Measurements from ENCODE around the gene SLC25A53. TPM values are rescaled to one million over a fixed set of nuclear protein-coding genes. Genes with fewer than 3 reads are reported as not detected.
A peak's percentile ranks its signal among the peaks of the same experiment; 100 is the strongest.

SLC25A53 gene, protein sequence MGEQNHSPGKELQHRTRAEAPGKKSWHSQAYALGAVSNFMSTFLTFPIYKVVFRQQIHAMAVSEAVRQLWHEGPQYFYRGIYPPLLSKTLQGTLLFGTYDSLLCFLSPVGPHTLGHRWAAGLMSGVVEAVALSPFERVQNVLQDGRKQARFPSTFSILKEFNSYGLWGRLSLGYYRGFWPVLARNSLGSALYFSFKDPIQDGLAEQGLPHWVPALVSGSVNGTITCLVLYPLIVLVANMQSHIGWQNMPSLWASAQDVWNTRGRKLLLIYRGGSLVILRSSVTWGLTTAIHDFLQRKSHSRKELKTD
- total RNA-seq (10 to 100 TPM; 10.6 to 16.0 TPM), polyA plus RNA-seq (ENCODE audit: insufficient read depth, low read depth, low replicate concordance) (4.5 TPM)
- long read RNA-seq, donor 1, partial matches to known transcripts: 7 of 8 reads
- long read RNA-seq, donor 1, other reads (novel, unspliced or antisense): 0 of 8 reads
- long read RNA-seq, donor 2, partial matches to known transcripts: 0 of 1 reads
- long read RNA-seq, donor 2, other reads (novel, unspliced or antisense): 0 of 1 reads

DNA sequence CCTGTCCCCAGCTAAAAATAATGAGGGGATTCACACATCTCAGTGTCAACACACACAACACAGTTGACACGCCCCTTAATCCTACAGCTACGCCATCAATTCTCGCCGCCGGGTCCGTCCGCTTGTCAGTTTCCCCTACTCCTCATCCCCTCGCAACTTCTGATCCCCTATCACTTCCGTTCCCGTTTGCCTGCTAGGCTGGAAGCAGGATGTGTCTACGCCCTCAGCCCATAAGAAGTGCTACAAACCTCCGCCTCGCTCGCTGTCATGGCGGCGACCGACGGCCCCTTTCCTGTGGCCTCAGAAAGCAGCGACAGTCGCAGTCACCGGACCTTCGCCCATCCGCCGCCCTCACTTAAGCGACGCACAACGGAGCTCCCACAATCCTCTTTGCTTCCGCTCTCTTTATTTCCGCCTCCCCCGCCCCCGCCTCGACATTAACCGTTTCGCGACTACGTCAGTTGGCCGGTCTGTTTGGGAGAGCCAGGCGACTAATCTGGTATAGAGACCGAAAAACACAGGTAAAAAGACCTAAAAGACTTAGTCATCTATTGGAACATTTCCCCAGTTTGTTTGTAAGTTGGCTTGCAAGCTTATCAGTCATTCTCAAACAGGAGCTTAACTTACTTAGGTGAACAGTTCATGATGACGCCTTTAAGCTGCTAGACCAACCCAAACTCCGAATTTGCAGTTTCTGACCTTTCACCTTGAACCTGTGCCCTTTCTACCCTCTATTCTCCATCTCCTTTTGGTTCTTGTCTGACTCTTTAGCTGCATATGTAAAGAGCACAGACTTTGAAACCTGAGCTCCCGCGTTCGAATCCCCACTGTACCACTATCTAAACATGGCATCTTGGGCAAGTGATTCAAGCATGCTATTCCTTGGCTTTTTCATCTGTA lies at the start of gene SLC25A53:
Gene SLC25A53 (minus strand): TSS at position 380 of the 900 bp plus-strand sequence. CDS start 51,752 bp downstream, outside the sequence.
- no peaks in the 10 kb centered on the region for H3K36me3 ChIP-seq (ENCODE audit: low read depth, missing control alignments)
- no peaks in the 10 kb centered on the region for H3K9me3 ChIP-seq
- no peaks in the 10 kb centered on the region for H3K27me3 ChIP-seq
- H3K4me1 ChIP-seq: no peaks in the 10 kb centered on the region
- TF ChIP-seq, protein P1, sequence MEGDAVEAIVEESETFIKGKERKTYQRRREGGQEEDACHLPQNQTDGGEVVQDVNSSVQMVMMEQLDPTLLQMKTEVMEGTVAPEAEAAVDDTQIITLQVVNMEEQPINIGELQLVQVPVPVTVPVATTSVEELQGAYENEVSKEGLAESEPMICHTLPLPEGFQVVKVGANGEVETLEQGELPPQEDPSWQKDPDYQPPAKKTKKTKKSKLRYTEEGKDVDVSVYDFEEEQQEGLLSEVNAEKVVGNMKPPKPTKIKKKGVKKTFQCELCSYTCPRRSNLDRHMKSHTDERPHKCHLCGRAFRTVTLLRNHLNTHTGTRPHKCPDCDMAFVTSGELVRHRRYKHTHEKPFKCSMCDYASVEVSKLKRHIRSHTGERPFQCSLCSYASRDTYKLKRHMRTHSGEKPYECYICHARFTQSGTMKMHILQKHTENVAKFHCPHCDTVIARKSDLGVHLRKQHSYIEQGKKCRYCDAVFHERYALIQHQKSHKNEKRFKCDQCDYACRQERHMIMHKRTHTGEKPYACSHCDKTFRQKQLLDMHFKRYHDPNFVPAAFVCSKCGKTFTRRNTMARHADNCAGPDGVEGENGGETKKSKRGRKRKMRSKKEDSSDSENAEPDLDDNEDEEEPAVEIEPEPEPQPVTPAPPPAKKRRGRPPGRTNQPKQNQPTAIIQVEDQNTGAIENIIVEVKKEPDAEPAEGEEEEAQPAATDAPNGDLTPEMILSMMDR (IDR thresholded peaks at IDR 0.05): peak in 1 of 3 experiments; percentile 12
- TF ChIP-seq POLR2A (IDR thresholded peaks at IDR 0.05): no peak
- 0 to 1% methylated on average over 35 to 40 of the region's 44 CpGs for WGBS, 2 donors
- peak; percentile 80 for DNase-seq
- intact Hi-C loops (cut with DNase I; ENCODE audit: low total_unique reads): no loop called here
- H3K4me3 ChIP-seq: peak within 1 kb of the TSS; percentile 60 to 72
- H3K27ac ChIP-seq: peak within 1 kb of the TSS; percentile 80 to 85

DNA sequence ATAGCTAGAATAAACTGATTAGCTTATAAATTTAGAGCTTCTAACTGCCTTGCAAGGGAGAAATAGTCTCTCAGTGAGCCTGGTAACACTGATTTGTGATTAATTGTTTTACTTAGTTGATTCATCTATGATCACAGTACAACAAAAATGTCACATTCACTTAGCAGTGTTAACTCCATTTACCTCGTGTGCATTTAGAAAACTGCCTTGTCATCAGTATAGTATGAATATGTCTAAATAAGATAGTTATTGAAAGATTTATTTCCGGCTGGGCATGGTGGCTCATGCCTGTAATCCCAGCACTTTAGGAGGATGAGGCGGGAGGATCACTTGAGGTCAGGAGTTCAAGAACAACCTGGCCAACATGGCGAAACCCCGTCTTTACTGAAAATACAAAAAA lies 48.7 kb upstream of the SLC25A53 start:
- intact Hi-C loops (cut with DNase I; ENCODE audit: low total_unique reads): no loop called here

DNA sequence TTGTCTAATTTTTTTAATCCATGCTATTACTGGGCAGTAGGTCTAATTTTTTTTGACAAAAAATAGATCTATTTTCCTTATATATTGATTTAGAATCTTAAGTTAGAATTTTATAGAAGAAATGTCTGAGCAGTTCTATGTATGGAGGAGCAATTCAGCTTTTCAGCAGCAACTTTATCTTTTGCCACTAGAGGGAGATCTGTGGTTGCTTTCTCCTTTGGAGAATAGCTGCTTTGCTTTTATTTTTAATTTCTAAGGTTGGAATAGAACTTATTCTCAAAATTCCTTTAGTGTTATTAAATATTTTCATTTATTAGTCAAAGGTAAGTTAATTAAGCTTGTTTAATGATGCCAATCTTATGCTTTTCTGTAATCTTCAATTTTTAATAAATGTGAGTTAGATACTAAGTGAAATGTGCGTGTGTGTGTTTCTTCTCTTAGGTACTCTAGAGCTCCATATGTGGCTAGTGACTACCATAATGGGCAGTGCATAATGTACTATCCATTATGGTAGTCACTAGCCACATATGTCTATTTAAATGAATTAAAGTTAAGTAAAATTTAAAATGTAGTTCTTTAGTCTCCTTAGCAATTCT lies 38.8 kb upstream of the SLC25A53 start:
- Histone ChIP-seq H3K9me3 (no peaks in the 10 kb centered on the region), H3K27ac (no peak overlapping the region), H3K27me3 (no peaks in the 10 kb centered on the region), H3K4me1 (no peaks in the 10 kb centered on the region), H3K36me3 (ENCODE audit: low read depth, missing control alignments) (no peaks in the 10 kb centered on the region), H3K4me3 (no peak overlapping the region)
- intact Hi-C loops (cut with DNase I; ENCODE audit: low total_unique reads): no loop called here
- DNase-seq: no peak
- no peak for TF ChIP-seq POLR2A (IDR thresholded peaks at IDR 0.05)
- TF ChIP-seq, protein P1 (IDR thresholded peaks at IDR 0.05): peak in 2 of 3 experiments; percentile 30 to 65
- WGBS, 2 donors: 90 to 100% methylated on average over 1 of the region's 1 CpG

More for the DNA sequence above, 48.7 kb upstream of the SLC25A53 start:
- no peak for TF ChIP-seq POLR2A (IDR thresholded peaks at IDR 0.05)
- TF ChIP-seq, protein P1 (IDR thresholded peaks at IDR 0.05): no peak
- Histone ChIP-seq H3K4me1 (no peaks in the 10 kb centered on the region), H3K36me3 (ENCODE audit: low read depth, missing control alignments) (no peaks in the 10 kb centered on the region), H3K27me3 (no peaks in the 10 kb centered on the region), H3K9me3 (no peaks in the 10 kb centered on the region), H3K27ac (no peak overlapping the region), H3K4me3 (no peak overlapping the region)
- DNase-seq: no peak
- 81 to 85% methylated on average over 5 of the region's 5 CpGs for WGBS, 2 donors

DNA sequence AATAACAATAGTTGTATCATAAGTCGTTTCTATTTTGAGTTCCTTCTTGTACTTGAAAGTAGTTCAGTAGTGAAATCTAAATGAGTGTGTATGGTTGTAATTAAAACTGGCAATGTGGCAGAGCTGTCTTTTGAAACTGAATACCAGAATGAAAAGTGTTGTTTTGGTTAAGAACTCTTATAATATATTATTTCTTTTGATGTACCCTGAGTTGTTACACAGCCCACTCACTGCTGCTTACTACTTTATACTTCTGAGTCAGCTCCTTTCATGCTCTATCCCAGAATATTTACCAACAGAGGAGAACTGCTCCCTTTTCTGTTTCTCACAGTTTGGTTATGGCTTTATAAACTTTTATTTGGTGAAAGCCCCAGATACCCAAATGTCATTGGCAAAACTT lies 38.2 kb upstream of the SLC25A53 start:
- intact Hi-C loops (cut with DNase I; ENCODE audit: low total_unique reads): no loop called here
- no peak overlapping the region for H3K27ac ChIP-seq

More for the DNA sequence above, 38.2 kb upstream of the SLC25A53 start:
- TF ChIP-seq, protein P1 (IDR thresholded peaks at IDR 0.05): no peak
- TF ChIP-seq POLR2A (IDR thresholded peaks at IDR 0.05): no peak
- Histone ChIP-seq H3K36me3 (ENCODE audit: low read depth, missing control alignments) (no peaks in the 10 kb centered on the region), H3K27me3 (no peaks in the 10 kb centered on the region), H3K4me1 (no peaks in the 10 kb centered on the region), H3K9me3 (no peaks in the 10 kb centered on the region), H3K4me3 (no peak overlapping the region)
- 22 to 29% methylated on average over 1 of the region's 1 CpG for WGBS, 2 donors
- no peak for DNase-seq

Measured in testis (tissue), 5 donors.